HG03571 (cell line): ENCODE results near the gene ARL3.

Experiments
- ATAC-seq: cut with Tn5 transposase; IDR thresholded peaks from one replicate; pipeline ENCODE4 v1.9.1; 2021; ENCODE audit not compliant: unreplicated experiment

Gene ARL3

DNA sequence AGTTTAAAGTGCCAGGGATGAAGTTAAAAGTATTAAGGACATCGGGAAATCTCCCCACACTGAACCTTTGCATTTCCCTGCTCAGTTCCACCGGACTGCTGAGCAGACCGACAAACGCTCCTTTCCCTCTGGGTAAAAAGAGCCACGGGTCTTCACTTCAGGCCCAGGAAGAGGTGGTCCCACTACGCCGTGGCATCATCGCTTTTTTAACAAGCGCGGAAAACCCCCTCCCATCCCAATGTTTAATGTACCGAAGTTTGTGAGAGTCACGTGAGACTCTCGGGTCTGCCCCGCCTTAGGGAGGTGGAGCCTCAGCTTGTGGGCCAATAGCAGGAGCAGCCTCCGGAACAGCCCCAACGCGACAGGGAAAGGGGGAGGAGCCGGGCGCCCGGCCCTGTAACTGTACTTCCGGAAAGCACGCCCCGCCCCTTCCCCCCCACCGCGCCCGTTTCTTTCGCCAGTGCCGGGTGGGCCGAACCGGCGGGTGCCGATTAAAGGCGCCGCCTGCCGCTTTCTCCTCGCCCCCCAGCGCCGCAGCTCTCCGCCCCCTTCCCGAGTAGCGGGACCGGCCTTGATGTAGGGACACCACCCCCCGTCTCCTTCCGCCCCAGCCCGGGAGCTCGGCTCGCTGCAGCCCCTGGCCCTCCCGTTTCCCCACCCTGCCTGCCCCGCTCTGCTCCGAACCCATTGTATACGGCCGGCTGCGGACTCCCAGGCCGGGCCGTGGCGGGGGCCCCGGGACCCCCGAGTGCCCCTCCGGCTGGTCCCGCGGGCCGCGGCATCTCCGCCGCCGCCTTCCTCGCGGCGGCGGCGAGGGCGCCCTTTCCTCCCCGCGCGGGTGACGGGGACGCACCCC, 72.1 kb downstream of the ARL3 start:
- peak; percentile 43 for ATAC-seq

DNA sequence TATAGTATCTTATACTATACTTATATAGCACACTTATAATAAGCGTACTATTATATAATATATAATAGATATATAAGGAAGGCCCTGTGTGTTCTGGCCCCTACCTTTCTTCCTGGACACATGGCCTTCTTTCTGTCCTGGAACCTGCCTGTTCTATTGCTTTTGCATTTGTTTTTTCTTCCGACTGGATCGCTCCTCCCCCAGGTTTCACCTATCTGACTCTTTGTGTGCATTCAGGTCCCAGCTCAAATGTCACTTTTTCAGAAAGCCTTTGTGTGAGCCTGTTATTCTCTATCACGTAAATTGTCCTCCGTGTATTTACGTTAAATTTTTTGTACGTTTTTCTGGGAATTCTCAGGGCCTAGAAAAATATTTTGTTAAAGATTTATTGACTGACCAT, 72.8 kb downstream of the ARL3 start:
- no peak for ATAC-seq

DNA sequence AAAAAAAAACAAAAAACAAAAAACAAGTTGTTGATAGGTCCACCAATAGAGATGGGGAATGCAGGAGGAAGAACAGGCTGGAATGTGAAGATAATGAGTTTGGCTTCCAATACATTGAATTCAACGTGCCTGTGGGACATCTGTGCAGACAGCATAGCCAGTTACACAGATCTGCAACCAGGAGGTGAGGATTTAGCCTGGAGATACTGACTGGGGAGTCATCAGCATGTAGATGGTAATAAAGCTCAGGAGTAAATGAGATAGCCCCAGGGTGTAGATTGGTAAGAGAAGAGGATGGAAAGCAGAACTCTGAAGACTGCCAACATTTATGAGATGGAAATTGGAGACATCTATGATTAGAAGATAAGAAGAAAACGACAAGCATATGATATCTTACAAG, 74.7 kb downstream of the ARL3 start:
- ATAC-seq = no peak

DNA sequence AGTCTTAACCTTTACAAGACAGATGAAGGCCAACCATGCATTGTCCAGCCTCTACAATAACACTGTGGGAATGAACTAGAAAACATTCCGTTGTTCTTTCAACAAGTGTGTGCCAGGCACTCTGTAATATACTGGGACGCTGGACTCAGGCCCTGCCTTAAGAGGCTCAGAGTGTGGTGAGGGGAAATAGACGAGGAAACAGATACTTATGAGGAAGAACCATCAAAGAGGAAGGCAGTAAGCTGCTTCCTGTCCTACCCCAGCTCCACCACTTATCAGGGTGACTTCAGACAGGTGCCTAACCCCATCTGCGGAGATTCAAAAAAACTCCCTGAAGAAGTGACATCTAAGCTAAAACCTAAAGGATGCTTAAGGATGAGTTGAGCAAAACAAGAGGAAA, 78.8 kb downstream of the ARL3 start:
- no peak for ATAC-seq

DNA sequence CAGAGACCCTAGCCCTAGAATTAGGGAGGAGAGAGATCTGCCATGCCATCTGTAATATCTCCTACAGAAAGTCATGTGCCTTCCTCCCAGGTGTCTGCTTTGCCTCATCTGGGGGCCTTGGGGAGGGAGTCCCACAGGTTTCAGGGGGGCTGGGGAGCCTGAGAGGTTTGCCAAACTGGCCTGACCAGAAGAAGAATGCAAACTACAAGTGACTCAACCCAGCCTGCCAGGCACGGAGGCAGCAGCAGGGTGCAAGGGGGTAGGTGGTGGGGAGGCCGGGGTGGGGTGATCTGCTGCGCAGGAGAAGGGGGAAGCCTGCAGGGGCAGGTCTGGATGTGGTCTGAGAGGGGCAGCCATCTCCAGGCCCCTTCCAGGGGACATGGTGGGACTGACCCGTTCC, 79.5 kb downstream of the ARL3 start:
- no peak for ATAC-seq

DNA sequence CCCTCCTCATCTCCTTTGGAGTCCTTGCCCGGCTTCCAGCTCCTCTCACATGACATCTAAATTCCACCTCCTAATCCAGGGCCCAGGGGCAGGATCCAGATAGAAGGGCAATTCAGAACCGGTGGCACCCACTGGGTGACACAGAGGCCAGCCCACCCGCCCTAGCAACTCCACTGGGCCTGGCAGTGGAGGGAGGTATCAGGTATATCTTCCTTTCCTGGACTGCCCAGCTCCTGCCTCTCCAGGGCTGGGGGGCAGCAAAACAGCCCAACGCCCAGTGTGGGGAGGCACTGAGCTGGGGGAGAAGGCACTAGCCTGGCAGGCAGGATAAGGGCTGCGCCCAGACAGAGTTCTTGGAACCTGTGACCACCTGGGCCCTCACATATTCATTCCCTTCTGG, 80.3 kb downstream of the ARL3 start:
- ATAC-seq = no peak

DNA sequence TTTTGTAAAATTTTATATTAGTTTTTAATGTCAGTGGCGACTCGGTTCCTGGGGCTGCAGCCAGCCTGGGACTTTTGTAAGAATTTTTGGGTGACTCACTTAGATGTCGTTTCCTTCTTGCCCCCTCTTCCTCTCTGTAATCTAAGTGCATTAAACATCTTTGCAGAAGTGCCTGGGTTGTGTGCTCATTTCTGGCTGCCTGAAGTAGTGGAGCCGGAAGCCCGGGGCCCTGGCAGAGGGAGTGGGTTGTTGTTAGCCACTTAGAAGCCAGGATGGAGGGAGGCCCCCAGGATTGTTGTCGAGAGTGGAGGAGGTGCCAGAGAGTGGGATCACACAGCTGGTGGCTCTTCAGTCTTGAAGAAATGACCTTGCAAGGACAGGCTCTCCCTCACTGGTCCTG, 80.9 kb downstream of the ARL3 start:
- ATAC-seq = no peak

DNA sequence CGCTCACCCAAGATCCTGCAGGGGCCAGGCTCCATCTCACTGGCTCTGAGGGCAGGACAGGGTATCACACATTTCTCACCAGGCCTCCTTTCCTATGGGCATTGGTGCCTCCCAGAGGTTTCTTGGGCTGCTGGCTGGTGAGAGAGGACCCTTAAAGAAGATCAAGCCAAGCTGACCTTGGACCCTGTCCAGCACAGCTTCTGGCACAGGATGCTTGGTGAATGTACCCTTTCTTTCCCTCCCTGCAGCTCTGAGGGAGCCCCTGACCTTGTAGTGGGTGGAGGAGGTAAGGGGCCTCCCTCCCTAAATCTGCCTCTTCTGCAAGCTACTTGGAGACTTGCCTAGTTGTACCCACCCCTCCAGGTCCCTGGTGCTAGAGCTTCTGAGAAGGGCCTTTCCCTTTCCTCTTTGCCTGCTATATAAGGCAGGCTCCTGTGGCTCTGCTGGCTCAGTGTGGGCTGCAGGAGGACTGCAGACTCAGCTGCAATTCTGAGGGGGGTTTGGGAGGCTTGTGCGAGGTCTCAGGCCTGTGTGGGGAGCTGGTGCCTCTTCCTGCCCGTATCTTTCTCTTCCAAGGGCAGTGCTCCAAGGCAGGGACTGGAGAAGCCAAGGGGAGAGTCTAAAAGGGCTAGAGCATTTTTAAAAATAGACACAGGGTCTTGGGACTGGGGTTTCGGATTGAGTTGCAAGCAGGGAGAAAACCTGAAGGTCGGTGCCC, 81.6 kb downstream of the ARL3 start:
- ATAC-seq = no peak

DNA sequence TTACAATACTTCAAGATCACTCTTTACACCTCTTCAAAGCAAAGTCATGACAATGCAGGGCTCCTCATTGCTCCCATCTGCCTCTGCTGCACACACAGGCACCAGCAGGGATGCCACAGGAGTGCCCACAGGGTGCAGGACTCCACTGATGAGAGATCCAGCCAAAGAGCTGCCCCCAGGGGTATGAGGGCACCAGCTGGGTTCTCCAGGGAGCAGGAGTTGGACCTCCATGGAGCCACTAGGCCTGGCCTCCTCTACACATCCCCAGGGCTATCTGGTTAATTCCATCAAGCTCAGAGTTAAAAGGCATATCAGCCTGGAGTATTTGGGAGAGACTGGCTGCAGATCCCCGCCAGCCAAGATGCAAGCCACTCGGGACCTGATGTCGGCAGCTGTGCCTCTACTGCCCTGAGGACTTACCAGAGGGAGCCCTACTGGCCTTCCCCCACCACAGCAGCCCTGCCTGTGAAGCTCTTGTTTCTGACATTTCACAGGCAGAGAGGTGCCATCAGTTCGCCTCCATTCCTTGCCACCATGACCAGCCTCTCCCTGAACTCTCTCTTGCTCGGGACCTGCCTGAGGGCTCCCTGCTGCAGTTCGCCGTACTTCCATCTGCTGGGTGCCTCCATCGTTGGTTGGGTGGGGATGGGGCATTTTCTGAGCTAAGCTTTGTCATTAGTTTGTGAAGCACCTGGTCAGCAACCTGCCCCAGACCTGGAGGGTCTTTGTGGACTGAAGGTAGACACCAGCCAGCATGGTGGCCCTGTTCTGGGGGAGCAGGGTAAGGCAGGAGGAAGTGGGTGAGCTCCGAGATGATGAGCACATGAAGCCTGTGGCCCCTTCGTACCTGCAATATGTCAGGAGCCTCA, 82.4 kb downstream of the ARL3 start:
- ATAC-seq = no peak

DNA sequence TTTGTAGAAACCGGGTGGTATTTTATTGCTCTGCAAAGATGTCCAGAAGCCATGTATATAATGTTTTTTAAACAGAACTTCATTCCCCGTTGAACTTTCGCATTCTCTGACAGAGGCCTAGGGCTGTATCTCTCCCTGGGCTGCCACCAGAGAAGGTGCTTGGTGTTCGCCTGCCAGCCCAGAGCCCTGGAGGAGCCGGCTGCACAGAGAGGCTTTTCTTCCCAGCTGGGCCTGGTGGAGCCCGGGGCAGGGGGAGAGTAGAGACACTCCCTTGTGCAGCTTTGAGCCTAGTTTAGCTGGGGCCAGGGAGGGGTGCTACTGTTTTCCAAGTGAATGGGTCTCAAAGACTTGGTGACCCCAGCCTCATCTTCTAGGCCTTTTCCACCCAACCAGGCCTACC, 83.5 kb downstream of the ARL3 start:
- ATAC-seq = no peak

DNA sequence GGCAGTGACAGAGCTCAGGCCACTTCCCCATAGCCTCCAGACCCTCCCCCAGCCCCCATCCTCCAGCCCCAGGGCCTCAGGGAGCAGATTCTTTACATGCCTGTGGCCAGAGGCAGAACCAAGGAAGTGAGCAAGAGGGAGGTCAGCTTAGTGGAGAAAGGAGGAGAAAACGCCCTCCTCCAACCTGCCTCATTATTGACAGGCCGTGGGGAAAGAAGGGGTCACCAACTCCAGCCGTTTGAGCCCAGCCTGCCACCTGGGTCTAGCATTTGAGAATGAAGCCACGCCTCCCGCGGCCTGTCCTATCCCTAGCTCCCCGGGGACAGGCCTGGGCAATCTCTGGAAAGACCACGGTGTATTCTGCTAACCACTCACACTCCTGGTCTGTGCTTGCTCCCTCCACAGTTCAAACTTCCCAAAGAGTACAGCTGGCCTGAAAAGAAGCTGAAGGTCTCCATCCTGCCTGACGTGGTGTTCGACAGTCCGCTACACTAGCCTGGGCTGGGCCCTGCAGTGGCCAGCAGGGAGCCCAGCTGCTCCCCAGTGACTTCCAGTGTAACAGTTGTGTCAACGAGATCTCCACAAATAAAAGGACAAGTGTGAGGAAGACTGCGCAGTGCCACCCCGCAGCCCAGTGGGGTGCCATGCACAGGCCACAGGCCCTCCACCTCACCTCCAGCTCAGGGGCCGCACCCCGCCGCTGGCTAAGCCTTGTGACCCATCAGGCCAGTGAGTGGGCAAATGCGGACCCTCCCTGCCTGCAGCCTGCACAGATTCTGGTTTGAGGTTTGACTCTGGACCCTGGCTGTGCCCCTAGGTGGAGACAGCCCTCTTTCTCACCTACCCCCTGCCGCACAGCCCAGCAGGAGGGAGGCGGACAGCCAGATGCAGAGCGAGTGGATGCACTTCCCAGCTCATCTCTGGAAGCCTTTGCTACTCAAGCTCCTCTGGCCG, 84.3 kb downstream of the ARL3 start:
- ATAC-seq = no peak

DNA sequence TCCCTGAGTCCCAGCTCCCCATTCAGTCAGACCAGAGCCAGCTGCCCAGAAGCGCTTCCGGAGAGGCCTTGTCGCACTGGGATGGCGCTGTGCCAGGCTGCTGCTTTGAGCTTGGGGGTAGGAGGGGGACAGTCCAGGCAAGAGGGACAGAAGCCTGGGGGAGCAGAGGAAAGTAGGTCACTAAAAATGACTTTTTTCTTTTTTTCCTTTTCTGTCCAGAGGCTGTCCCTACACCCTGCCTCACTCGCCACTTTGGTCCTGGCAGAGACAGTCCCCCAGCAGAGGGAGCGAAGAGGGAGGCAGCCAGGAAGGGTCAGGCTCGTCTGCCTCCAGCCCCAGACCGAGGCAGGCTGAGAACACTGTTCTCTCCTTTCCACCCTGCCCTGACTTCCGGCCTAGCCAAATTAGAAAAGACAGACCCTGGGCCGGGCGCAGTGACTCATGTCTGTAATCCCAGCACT, 85.7 kb downstream of the ARL3 start:
- ATAC-seq = no peak

DNA sequence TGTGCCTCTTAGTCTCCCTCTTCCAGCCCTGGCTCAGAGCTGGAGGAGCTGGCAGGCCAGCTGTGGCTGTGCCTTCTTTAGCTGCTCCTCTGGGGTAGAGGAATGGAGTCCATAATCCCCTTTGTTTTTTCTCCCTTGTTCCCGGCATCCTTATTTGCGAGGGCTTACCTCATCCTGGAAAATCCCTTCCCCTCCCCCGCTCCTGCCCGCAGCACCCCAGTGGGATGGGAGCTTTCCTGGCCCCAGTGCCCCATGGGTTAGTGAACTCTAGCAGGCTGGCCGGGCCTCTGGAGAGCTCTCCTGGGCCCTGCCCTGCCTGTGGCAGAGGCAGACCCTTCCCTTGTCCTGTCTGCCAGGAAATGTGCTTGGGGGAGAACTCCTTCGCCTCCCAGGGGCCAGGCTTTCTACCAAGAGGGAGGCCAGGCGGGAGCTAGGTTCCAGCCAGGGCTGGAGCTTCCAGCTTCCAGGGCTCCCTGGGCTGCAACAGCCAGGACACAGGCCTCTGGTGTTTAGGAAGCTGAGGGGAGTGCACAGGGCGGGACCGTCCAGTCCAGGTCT, 86.4 kb downstream of the ARL3 start:
- no peak for ATAC-seq

DNA sequence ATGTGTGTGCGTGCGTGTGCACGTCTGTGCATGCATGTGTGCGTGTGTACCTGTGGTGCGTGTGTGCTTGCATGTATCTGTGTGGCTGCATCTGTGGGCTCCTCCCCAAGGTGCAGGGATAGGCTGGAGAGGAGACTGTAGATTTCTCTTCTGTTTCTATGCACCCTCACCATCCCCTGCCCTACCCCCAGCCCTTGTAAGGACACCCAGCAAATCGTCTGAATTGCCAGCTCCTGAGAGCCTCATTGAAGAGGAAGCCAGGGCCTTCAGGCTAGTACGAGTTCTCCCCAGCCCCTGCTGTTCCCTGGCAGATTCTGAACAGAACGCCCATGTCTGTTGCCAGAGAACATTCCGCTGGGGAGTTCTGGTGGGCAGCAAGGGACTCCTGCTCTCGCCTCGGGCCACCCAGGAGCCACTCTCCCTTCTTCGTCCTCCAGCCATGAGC, 86.9 kb downstream of the ARL3 start:
- ATAC-seq = no peak

DNA sequence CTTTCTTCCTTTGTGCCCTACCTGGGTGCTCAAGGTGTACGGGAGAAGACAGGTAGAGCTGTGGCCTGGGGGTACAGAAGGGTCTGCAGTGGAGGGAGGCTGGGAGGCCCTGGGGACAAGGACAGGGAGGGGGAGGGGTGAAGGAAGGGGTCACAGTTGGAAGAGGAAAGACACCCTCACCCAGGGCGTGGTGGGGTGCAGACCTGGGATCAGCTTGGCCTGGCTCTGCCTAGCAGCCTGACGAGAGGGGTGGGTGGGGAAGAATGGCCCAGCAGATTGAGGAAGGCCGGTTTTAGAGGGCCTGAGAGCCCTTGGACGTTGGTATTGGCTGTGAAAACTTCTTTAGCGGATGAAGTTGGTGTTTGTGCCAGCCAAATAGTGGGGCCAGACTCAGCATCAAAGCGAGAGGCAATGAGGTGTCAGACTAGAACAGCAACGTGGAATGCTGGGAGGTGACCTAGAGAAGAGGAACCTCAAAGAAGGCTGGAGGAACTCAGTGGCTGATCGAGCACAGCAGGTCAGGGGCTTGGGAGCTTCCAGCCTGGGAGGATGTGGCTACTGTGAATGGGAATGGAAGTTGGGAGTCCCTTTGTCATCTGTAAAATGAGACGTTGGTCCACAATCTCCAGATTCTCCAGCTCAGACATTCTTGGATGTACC, 88.0 kb downstream of the ARL3 start:
- no peak for ATAC-seq

DNA sequence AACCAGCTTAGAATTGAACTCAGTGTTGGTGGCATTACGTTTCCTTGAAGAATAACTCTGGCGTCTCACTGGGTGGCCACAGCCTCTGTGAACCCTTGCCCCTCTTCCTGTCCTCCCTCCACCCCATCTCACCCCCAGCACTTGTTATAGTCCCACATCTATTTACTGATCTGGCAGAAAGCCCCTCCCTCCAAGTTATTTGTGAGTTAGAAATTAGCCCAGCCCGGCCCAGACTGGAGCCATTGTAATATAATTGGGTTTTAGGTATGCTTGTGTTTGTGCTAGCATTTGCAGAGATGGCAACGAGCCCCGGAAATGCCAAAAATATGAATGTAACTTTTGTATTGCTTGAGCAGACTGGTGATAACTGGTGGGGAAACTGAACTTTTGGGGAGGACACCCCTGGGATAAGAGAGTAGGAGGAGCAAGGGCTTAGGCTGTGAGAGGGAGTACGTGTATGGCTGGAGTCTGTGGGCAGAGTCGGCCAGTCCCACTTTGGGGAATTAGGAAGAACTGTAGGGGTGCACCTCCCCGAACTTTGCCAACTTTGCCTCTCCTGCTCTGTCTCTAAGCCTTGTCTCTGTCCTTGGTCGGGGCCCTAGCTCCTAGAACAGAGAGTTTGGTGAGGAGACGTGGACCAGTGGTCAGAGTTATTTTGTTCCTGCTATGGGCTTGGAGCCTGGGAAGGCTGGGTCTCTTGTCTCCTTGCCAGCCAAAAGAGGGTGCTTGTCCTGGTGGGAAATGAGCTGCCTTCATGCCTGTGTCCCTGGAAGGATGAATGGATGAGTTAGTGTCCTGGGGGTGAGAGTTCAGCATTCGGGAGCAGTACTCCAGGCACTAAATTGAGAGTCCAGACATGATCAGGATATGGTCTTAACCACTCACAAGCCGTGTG, 89.2 kb downstream of the ARL3 start:
- no peak for ATAC-seq

DNA sequence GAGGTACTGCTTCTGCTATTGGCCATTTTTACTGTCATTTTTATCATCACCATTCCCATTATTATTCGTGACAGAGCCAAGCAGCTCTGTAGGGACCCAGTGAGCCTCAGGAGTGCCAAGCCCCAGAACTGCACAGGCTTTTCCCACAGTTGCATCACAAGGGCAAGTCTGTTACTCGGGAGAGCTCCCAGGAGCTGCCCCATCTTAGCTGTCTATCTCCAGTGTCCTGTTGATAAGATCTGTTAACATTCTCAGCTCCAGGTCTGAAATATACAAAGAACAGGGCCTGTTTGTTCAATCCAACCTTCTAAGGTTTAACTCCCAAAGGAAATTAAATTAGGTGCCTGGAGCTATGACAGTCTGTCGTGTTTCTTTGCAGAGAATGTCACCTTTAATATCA, 90.1 kb downstream of the ARL3 start:
- ATAC-seq = no peak
